DMS53 treated with DMSO at 0.1 percent for 48 hours (cell line): ENCODE measurements around the gene CFAP99.

Source experiments
- DNase-seq: peaks from one replicate; lab custom pipeline; 2025; ENCODE audit not compliant: unreplicated experiment; lab: John Stamatoyannopoulos, UW

The CFAP99 gene

GRCh38 chr4:2445130-2445529, 26.4 kb downstream of the CFAP99 start:
- DNase-seq, result no peak

- DNase-seq, result no peak
These were observed 26.8 kb downstream of the CFAP99 start for GRCh38 chr4:2445571-2445970.

GRCh38 chr4:2446656-2447564, 28.2 kb downstream of the CFAP99 start:
- DNase-seq, result no peak

- no peak for DNase-seq
These were observed 29.8 kb downstream of the CFAP99 start for GRCh38 chr4:2448589-2448988.

- no peak for DNase-seq
These were observed 30.3 kb downstream of the CFAP99 start for GRCh38 chr4:2449051-2449450.

- DNase-seq, result no peak
These were observed 31.0 kb downstream of the CFAP99 start for GRCh38 chr4:2449511-2450392.

GRCh38 chr4:2450394-2451035, 31.8 kb downstream of the CFAP99 start:
- no peak for DNase-seq

- no peak for DNase-seq
These were observed 32.3 kb downstream of the CFAP99 start for GRCh38 chr4:2451036-2451520.

- no peak for DNase-seq
These were observed 33.3 kb downstream of the CFAP99 start for GRCh38 chr4:2451821-2452785.

- no peak for DNase-seq
These were observed 38.9 kb downstream of the CFAP99 start for GRCh38 chr4:2457481-2458295.

GRCh38 chr4:2458546-2459491, 40.1 kb downstream of the CFAP99 start:
- no peak for DNase-seq

GRCh38 chr4:2459589-2460349, 41.0 kb downstream of the CFAP99 start:
- DNase-seq, result no peak

- DNase-seq, result no peak
These were observed 42.6 kb downstream of the CFAP99 start for GRCh38 chr4:2461246-2461960.

- peak; percentile 60 for DNase-seq
These were observed 43.6 kb downstream of the CFAP99 start for GRCh38 chr4:2462218-2462991.

- DNase-seq, result no peak
These were observed 44.4 kb downstream of the CFAP99 start for GRCh38 chr4:2462992-2463762.
